Neural cell (in vitro differentiated cells): ENCODE results near the gene YWHAQ. TPM values are rescaled to one million over a fixed set of nuclear protein-coding genes. Genes with fewer than 3 reads are reported as not detected.

Experiments
- H2AFZ ChIP-seq: fragments of 200-600, 300-800 bp; sonication (generic), shearing (Covaris generic); 2 replicates; pipeline ENCODE4 v1.6.0; 2014; ENCODE audit warnings: low read depth, mild to moderate bottlenecking, antibody characterized with exemption, low read length, moderate library complexity
- H3F3A ChIP-seq: fragments of 200-600 bp; shearing (Covaris generic); 2 replicates; pipeline ENCODE4 v1.6.1; 2016; ENCODE audit warnings: mild to moderate bottlenecking, moderate library complexity, mixed read lengths, antibody characterized with exemption, low read length; ENCODE audit not compliant: insufficient read depth, poor library complexity, severe bottlenecking
- H3K27ac ChIP-seq: fragments of 200-600, 300-800 bp; sonication (generic), shearing (Covaris generic); 2 replicates; pipeline ENCODE4 v1.5.1; 2014; ENCODE audit warnings: mild to moderate bottlenecking, low read length, moderate library complexity
- H3K27me3 ChIP-seq: fragments of 300-800, 200-600 bp; sonication (generic), shearing (Covaris generic); 2 replicates; pipeline ENCODE4 v1.6.0; 2014; ENCODE audit warnings: mild to moderate bottlenecking, low read depth, low read length, moderate library complexity; ENCODE audit not compliant: insufficient read depth
- H3K36me3 ChIP-seq: fragments of 300-800, 200-600 bp; sonication (generic), shearing (Covaris generic); 2 replicates; pipeline ENCODE4 v1.5.1; 2014; ENCODE audit warnings: mild to moderate bottlenecking, antibody characterized with exemption, low read length, moderate library complexity; ENCODE audit not compliant: insufficient read depth
- H3K4me2 ChIP-seq: fragments of 300-800, 200-600 bp; sonication (generic), shearing (Covaris generic); 2 replicates; pipeline ENCODE4 v1.6.0; 2014; ENCODE audit warnings: mild to moderate bottlenecking, low read length
- H3K4me3 ChIP-seq: fragments of 300-800, 200-600 bp; sonication (generic), shearing (Covaris generic); 2 replicates; pipeline ENCODE4 v1.5.1; 2014; ENCODE audit warnings: mild to moderate bottlenecking, low read length, moderate library complexity
- H3K79me2 ChIP-seq: fragments of 200-600 bp; shearing (Covaris generic); replicated peaks from 2 replicates; pipeline ENCODE4 v1.6.0; 2014; ENCODE audit warnings: mild to moderate bottlenecking, low read length, moderate library complexity; ENCODE audit not compliant: insufficient read depth
- H3K9ac ChIP-seq: fragments of 300-800, 200-600 bp; sonication (generic), shearing (Covaris generic); 2 replicates; pipeline ENCODE4 v1.6.1; 2016; ENCODE audit warnings: mild to moderate bottlenecking, low read length, mixed read lengths
- H3K9me2 ChIP-seq: fragments of 200-600 bp; shearing (Covaris generic); 2 replicates; pipeline ENCODE4 v1.6.1; 2016; ENCODE audit warnings: mild to moderate bottlenecking, low read length, mixed read lengths; ENCODE audit not compliant: insufficient read depth
- H3K9me3 ChIP-seq: fragments of 200-600, 300-800 bp; sonication (generic), shearing (Covaris generic); 2 replicates; pipeline ENCODE4 v1.6.1; 2016; ENCODE audit warnings: mild to moderate bottlenecking, mixed run types, low read length, moderate library complexity, mixed read lengths
- H4K20me1 ChIP-seq: fragments of 200-600 bp; shearing (Covaris generic); 2 replicates; pipeline ENCODE4 v1.6.1; 2016; ENCODE audit warnings: mild to moderate bottlenecking, mixed run types; ENCODE audit not compliant: insufficient read depth
- CTCF ChIP-seq: fragments of 450-650 bp; IDR thresholded peaks from 2 replicates; pipeline ENCODE4 v1.5.1; 2014; ENCODE audit warnings: antibody characterized with exemption, mild to moderate bottlenecking, moderate library complexity; ENCODE audit not compliant: poor library complexity, severe bottlenecking
- EP300 ChIP-seq: fragments of 450-650 bp; conservative IDR thresholded peaks from 2 replicates; pipeline ENCODE4 v1.6.1; 2014; ENCODE audit warnings: antibody characterized with exemption, mild to moderate bottlenecking, moderate library complexity; ENCODE audit not compliant: poor library complexity, severe bottlenecking
- EZH2 ChIP-seq: fragments of 200-600, 300-800 bp; shearing (Covaris generic), sonication (generic); IDR thresholded peaks from 2 replicates; pipeline ENCODE4 v1.6.1; 2014; ENCODE audit warnings: antibody characterized with exemption, low read length, borderline replicate concordance, mild to moderate bottlenecking; ENCODE audit not compliant: insufficient read depth, poor library complexity, severe bottlenecking
- MXI1 ChIP-seq: fragments of 450-650 bp; conservative IDR thresholded peaks from 2 replicates; pipeline ENCODE4 v1.6.1; 2014; ENCODE audit warnings: antibody characterized with exemption, mild to moderate bottlenecking; ENCODE audit not compliant: poor library complexity, severe bottlenecking
- POLR2AphosphoS5 ChIP-seq: IDR thresholded peaks from 2 replicates; pipeline ENCODE4 v1.6.1; 2012
- RAD21 ChIP-seq: fragments of 450-650 bp; conservative IDR thresholded peaks from 2 replicates; pipeline ENCODE4 v1.6.1; 2014; ENCODE audit warnings: antibody characterized with exemption, mild to moderate bottlenecking, moderate library complexity
- REST ChIP-seq: IDR thresholded peaks from 2 replicates; pipeline ENCODE4 v1.6.1; 2012; ENCODE audit warnings: borderline replicate concordance
- SMC3 ChIP-seq: fragments of 450-650 bp; conservative IDR thresholded peaks from 2 replicates; pipeline ENCODE4 v1.6.1; 2014; ENCODE audit warnings: antibody characterized with exemption, mild to moderate bottlenecking, moderate library complexity; ENCODE audit not compliant: poor library complexity
- TAF1 ChIP-seq: IDR thresholded peaks from 2 replicates; pipeline ENCODE4 v1.6.1; 2012; ENCODE audit warnings: low read depth
- polyA plus RNA-seq: library from polyadenylated mRNA; depleted of rRNA; stranded (reverse); fragments of >200 nt; gene quantifications from 2 replicates; pipeline ENCODE4 v1.2.3, GENCODE V29; 2014

The YWHAQ gene
- polyA plus RNA-seq, 1 donor from 2014 or later = 1,446 TPM

- Histone ChIP-seq H4K20me1 (no peaks in the 10 kb centered on the region), H3K36me3 (no peaks in the 10 kb centered on the region), H3K9ac (no peak overlapping the region), H3F3A (no peaks in the 10 kb centered on the region), H3K4me2 (no peak overlapping the region), H3K79me2 (no peaks in the 10 kb centered on the region), H2AFZ (no peak overlapping the region), H3K27me3 (no peaks in the 10 kb centered on the region), H3K4me3 (no peak overlapping the region), H3K9me2 (no peaks in the 10 kb centered on the region), H3K27ac (no peak overlapping the region), H3K9me3 (no peaks in the 10 kb centered on the region)
- TF ChIP-seq REST (no peak), EP300 (no peak)
These were observed 13.2 kb upstream of the YWHAQ start for GRCh38 chr2:9644021-9644420.

- Histone ChIP-seq H3K79me2 (no peaks in the 10 kb centered on the region), H4K20me1 (no peaks in the 10 kb centered on the region), H3K27me3 (no peaks in the 10 kb centered on the region), H2AFZ (no peak overlapping the region), H3K27ac (no peak overlapping the region), H3K36me3 (no peaks in the 10 kb centered on the region), H3K9me3 (no peaks in the 10 kb centered on the region), H3F3A (no peaks in the 10 kb centered on the region), H3K4me2 (no peak overlapping the region), H3K9ac (no peak overlapping the region), H3K4me3 (no peak overlapping the region), H3K9me2 (no peaks in the 10 kb centered on the region)
- TF ChIP-seq POLR2AphosphoS5 = no peak
- TF ChIP-seq RAD21 = no peak
These were observed 10.8 kb upstream of the YWHAQ start for GRCh38 chr2:9641641-9642040.

- H3K9me3 ChIP-seq = no peaks in the 10 kb centered on the region
- no peak overlapping the region for H3K4me2 ChIP-seq
- no peak for TF ChIP-seq EP300
- no peak for TF ChIP-seq REST
- no peak for TF ChIP-seq EZH2
- TF ChIP-seq RAD21 = no peak
- TF ChIP-seq CTCF = no peak
- TF ChIP-seq SMC3 = no peak
- no peak for TF ChIP-seq TAF1
- no peak for TF ChIP-seq POLR2AphosphoS5
- TF ChIP-seq MXI1 = no peak
- no peaks in the 10 kb centered on the region for H4K20me1 ChIP-seq
- no peaks in the 10 kb centered on the region for H3K9me2 ChIP-seq
- H3F3A ChIP-seq = no peaks in the 10 kb centered on the region
- H3K27ac ChIP-seq = no peak overlapping the region
- no peaks in the 10 kb centered on the region for H3K27me3 ChIP-seq
- no peak overlapping the region for H3K4me3 ChIP-seq
- H2AFZ ChIP-seq = no peak overlapping the region
- H3K9ac ChIP-seq = no peak overlapping the region
- H3K79me2 ChIP-seq = no peaks in the 10 kb centered on the region
- no peaks in the 10 kb centered on the region for H3K36me3 ChIP-seq
These were observed 9.8 kb upstream of the YWHAQ start for GRCh38 chr2:9640403-9641104.
